ENCODE data around the gene SIGLEC8. TPM values are rescaled to one million over a fixed set of nuclear protein-coding genes. Genes with fewer than 3 reads are reported as not detected.

SIGLEC8 gene
- total RNA-seq, result not detected in 2 replicates

DNA sequence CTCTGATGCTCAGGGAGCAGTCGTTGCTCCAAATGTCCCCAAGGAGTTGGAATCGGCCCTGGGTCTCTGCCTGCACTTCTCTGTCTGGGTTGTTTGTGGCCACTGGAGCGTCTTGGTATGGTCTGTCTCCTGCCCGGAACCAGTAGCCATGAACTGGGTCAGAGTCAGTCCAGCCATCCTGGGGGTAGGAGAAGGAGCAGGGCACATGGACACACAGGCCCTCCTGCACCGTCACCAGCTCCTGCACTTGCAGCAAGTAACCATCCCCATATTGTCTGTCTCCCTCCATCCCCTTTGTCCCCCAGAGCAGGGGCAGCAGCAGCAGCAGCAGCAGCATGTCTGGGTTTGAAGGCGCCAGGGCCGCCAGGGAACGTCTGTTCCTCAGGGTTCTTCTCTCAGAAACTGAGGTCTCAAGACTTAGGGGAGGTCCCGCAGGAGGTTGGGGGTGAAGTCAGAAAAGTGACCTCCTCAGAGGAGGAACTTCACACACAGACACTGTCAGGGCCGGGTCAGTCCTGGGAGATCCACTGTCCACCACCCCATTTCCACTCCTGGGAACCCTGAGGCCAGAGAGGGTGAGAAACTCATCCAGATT lies at the start of gene SIGLEC8:
Gene SIGLEC8, minus strand, starts transcription at position 404 of the 595 bp plus-strand sequence. Its CDS starts 67 bp downstream, at position 337.

DNA sequence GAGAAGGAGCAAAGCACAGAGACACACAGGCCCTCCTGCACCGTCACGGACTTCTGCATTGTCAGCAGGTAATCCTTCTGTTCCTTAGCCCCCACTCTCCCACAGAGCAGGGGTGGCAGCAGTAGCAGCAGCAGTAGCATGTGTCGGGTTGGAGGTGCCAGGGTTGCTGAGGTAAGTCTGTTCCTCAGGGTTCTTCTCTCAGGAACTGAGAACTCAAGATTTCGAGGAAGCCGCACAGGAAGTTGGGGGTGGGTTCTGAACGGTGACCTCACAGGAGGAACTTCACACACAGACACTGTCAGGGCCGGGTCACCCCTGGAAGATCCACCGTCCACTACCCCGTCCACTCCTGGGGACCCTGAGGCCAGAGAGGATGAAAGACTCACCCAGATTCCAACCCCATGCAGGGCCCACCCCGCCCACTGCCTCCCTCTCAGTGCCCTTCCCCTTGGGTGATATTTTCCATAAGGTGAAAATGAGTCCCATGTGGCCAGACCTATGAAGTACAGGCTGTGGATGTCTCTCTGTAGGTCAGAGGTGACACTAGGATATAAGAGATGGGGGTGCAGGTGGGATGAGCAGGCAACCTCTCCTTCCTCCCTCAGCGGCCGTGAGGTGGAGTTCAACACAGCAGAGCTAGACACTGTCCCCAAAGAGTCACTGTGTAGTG lies 43.5 kb upstream of the SIGLEC8 start, which contains the start of gene SIGLEC12:
Gene SIGLEC12, minus strand, starts transcription at position 207 of the 670 bp plus-strand sequence. Its CDS starts 67 bp downstream, at position 140.

DNA sequence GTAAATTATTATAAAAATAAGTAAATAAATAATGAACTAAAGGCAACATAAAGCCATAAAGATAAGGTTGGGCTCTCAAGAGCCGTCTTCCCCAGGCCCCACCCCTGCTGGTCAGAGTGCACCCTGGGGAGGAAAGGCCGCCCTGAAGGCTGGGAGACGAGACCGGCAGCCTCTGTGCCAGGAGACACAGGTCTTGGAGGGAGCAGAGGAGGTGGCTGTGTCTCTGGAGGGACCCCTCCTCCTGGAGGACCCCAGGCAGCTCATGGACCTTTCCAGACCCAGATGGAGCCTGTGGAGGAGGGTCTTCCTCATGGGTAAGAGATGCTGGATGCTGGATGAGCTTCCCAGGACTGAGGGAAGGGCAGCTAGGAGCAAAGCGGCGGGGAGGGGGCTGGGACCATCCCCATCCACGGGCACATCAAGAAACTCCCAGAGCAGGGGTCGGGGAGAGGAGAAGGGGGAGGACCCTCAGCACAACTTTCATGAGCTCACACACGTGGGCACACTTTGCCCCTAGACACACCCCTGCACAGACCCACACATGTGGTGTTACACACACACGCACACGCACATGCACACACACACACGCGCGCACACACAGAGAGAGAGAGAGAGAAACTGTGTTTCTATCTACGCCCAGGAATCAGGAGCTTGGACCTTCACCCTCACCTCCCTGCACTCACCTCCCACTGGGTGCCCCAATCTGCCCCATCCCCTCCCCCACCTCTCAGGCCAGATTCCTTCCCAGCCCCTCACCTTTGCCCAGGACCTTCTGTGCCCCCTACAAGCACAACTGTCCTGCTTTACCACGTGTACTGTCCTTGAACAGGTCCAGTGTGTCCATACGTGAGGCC lies 20.4 kb upstream of the SIGLEC8 start, which contains the start of gene CEACAM18:
Gene CEACAM18, plus strand, starts transcription at position 159 of the 854 bp plus-strand sequence.

DNA sequence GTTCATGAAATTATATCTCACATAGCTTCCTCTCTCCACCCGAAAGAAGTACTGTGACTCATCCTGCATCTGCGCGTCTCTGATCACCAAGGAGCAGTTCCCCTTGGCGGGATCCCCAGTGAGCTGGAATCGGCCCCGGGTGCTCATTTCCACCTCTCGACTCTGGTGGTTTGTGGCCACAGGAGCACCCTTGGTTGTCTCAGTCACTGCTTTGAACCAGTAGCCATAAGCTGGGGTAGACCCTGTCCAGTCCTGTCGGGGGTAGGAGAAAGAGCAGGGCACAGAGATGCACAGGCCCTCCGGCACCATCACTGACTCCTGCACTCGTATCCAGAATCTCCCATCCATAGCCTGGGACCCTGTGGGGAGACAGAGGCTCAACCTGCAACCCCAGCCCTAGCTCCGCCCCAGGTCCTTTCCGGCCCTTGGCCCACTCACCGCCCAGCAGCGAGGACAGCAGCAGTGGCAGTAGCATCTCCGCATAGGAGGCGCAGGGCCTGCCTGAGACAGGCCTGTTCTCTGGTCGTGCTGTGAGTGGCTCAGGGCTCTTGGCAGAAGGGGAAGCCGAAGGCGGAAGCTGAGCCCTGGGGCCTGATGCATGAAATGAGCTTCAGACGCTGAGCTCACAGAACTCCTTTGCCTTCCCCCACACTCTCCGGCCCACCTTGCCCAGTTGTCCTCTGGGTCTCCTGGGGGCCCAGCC lies 41.0 kb downstream of the SIGLEC8 start, which contains the start of gene SIGLEC10:
Gene SIGLEC10, minus strand, starts transcription at position 536 of the 703 bp plus-strand sequence. Its CDS starts 61 bp downstream, at position 475.

Other genes starting within 250 kb of the SIGLEC8 start
- 0.22 TPM in 1 of 2 replicates, not detected in the other for gene CD33, start 233.4 kb downstream of the SIGLEC8 start, total RNA-seq
- gene SIGLECL1, start 207.4 kb downstream of the SIGLEC8 start, total RNA-seq, result not detected in 2 replicates
- gene IGLON5, start 146.8 kb downstream of the SIGLEC8 start, total RNA-seq, result not detected in 2 replicates
- 0.22 and 0.50 TPM in 2 replicates for gene VSIG10L, start 116.3 kb downstream of the SIGLEC8 start, total RNA-seq
- gene ETFB, start 92.1 kb downstream of the SIGLEC8 start, total RNA-seq, result 130 and 137 TPM in 2 replicates
- not detected in 2 replicates for gene CLDND2, start 89.5 kb downstream of the SIGLEC8 start, total RNA-seq
- gene NKG7, start 85.8 kb downstream of the SIGLEC8 start, total RNA-seq, result not detected in 2 replicates
- gene LIM2, start 70.5 kb downstream of the SIGLEC8 start, total RNA-seq, result not detected in 2 replicates
- not detected in 2 replicates for gene C19orf84, start 67.9 kb downstream of the SIGLEC8 start, total RNA-seq
- not detected in 2 replicates for gene SIGLEC10, start 40.8 kb downstream of the SIGLEC8 start, total RNA-seq
- gene CEACAM18, start 20.1 kb upstream of the SIGLEC8 start, total RNA-seq, result not detected in 2 replicates
- gene SIGLEC12, start 43.3 kb upstream of the SIGLEC8 start, total RNA-seq, result not detected in 2 replicates
- gene SIGLEC6, start 73.2 kb upstream of the SIGLEC8 start, total RNA-seq, result 0.11 TPM in 1 of 2 replicates, not detected in the other
- gene ZNF175, start 112.8 kb upstream of the SIGLEC8 start, total RNA-seq, result 6.9 and 7.6 TPM in 2 replicates
- gene SIGLEC5, start 171.9 kb upstream of the SIGLEC8 start, total RNA-seq, result not detected in 2 replicates
- not detected in 2 replicates for gene SIGLEC14, start 188.4 kb upstream of the SIGLEC8 start, total RNA-seq
- 7.6 and 12.5 TPM in 2 replicates for gene SPACA6, start 234.9 kb upstream of the SIGLEC8 start, total RNA-seq